GM23338 (cell line): ENCODE data around the gene MAP7D3. TPM values are rescaled to one million over a fixed set of nuclear protein-coding genes. Genes with fewer than 3 reads are reported as not detected.

Experiments
- REST ChIP-seq: IDR thresholded peaks from one replicate; pipeline ENCODE4 v1.6.1; 2018; ENCODE audit warnings: antibody characterized with exemption; ENCODE audit not compliant: unreplicated experiment
- STAT1 ChIP-seq: IDR thresholded peaks from one replicate; pipeline ENCODE4 v1.6.1; 2016; ENCODE audit warnings: antibody characterized with exemption; ENCODE audit not compliant: unreplicated experiment
- ZNF331 ChIP-seq: fragments of 250-450 bp; sonication (Bioruptor Pico); IDR thresholded peaks from 2 replicates; pipeline ENCODE4 v1.5.0; 2020; ENCODE audit warnings: low read depth, mild to moderate bottlenecking, moderate library complexity
- polyA plus RNA-seq: library from polyadenylated mRNA; unstranded; fragments of >200 nt; fragmentation: Nextera tagmentation; extraction: Ambion mirVana; gene quantifications from 2 replicates; pipeline ENCODE4 v1.2.1, GENCODE V29; 2016
- total RNA-seq: library from RNA; depleted of rRNA; stranded (reverse); fragments of >200 nt; shearing (Covaris generic); gene quantifications from 2 replicates; pipeline ENCODE4 v1.2.3, GENCODE V29; 2014
- TF ChIP-seq, protein P1 (sequence below): fragments of 250-450 bp; sonication (Bioruptor Pico); IDR thresholded peaks from 2 replicates; pipeline ENCODE4 v1.5.0; 2020; ENCODE audit warnings: mild to moderate bottlenecking, moderate library complexity

Gene MAP7D3
- total and polyA plus RNA-seq, 2 experiments from 2014 or later: 14.5 to 33.4 TPM

- TF ChIP-seq, protein P1, sequence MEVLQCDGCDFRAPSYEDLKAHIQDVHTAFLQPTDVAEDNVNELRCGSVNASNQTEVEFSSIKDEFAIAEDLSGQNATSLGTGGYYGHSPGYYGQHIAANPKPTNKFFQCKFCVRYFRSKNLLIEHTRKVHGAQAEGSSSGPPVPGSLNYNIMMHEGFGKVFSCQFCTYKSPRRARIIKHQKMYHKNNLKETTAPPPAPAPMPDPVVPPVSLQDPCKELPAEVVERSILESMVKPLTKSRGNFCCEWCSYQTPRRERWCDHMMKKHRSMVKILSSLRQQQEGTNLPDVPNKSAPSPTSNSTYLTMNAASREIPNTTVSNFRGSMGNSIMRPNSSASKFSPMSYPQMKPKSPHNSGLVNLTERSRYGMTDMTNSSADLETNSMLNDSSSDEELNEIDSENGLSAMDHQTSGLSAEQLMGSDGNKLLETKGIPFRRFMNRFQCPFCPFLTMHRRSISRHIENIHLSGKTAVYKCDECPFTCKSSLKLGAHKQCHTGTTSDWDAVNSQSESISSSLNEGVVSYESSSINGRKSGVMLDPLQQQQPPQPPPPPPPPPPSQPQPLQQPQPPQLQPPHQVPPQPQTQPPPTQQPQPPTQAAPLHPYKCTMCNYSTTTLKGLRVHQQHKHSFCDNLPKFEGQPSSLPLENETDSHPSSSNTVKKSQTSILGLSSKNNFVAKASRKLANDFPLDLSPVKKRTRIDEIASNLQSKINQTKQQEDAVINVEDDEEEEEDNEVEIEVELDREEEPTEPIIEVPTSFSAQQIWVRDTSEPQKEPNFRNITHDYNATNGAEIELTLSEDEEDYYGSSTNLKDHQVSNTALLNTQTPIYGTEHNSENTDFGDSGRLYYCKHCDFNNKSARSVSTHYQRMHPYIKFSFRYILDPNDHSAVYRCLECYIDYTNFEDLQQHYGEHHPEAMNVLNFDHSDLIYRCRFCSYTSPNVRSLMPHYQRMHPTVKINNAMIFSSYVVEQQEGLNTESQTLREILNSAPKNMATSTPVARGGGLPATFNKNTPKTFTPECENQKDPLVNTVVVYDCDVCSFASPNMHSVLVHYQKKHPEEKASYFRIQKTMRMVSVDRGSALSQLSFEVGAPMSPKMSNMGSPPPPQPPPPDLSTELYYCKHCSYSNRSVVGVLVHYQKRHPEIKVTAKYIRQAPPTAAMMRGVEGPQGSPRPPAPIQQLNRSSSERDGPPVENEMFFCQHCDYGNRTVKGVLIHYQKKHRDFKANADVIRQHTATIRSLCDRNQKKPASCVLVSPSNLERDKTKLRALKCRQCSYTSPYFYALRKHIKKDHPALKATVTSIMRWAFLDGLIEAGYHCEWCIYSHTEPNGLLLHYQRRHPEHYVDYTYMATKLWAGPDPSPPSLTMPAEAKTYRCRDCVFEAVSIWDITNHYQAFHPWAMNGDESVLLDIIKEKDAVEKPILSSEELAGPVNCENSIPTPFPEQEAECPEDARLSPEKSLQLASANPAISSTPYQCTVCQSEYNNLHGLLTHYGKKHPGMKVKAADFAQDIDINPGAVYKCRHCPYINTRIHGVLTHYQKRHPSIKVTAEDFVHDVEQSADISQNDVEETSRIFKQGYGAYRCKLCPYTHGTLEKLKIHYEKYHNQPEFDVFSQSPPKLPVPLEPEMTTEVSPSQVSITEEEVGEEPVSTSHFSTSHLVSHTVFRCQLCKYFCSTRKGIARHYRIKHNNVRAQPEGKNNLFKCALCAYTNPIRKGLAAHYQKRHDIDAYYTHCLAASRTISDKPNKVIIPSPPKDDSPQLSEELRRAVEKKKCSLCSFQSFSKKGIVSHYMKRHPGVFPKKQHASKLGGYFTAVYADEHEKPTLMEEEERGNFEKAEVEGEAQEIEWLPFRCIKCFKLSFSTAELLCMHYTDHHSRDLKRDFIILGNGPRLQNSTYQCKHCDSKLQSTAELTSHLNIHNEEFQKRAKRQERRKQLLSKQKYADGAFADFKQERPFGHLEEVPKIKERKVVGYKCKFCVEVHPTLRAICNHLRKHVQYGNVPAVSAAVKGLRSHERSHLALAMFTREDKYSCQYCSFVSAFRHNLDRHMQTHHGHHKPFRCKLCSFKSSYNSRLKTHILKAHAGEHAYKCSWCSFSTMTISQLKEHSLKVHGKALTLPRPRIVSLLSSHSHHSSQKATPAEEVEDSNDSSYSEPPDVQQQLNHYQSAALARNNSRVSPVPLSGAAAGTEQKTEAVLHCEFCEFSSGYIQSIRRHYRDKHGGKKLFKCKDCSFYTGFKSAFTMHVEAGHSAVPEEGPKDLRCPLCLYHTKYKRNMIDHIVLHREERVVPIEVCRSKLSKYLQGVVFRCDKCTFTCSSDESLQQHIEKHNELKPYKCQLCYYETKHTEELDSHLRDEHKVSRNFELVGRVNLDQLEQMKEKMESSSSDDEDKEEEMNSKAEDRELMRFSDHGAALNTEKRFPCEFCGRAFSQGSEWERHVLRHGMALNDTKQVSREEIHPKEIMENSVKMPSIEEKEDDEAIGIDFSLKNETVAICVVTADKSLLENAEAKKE (CRISPR knock-in tag): no peak
- no peak for TF ChIP-seq ZNF331
- TF ChIP-seq STAT1: no peak
- TF ChIP-seq REST: no peak
Measured at GRCh38 chrX:136255541-136255940, 4.3 kb upstream of the MAP7D3 start (continued).
